HG03342 (cell line): ENCODE results near the gene THRA.

Source experiments
- ATAC-seq: cut with Tn5 transposase; IDR thresholded peaks from one replicate; pipeline ENCODE4 v1.9.1; 2021; ENCODE audit warnings: mild to moderate bottlenecking, moderate library complexity; ENCODE audit not compliant: unreplicated experiment

THRA gene

GRCh38 chr17:40064971-40065768 is 2.4 kb downstream of the THRA start:
- no peak for ATAC-seq

- ATAC-seq = no peak
Observed at GRCh38 chr17:40065769-40066510, 3.2 kb downstream of the THRA start.

- ATAC-seq = no peak
Observed at GRCh38 chr17:40067710-40068109, 4.9 kb downstream of the THRA start.

- no peak for ATAC-seq
Observed at GRCh38 chr17:40068129-40068581, 5.4 kb downstream of the THRA start.

- ATAC-seq = no peak
Observed at GRCh38 chr17:40068584-40068916, 5.8 kb downstream of the THRA start.

- no peak for ATAC-seq
Observed at GRCh38 chr17:40068917-40069750, 6.4 kb downstream of the THRA start.

GRCh38 chr17:40069751-40070708 is 7.3 kb downstream of the THRA start:
- ATAC-seq = no peak

GRCh38 chr17:40070709-40071312 is 8.0 kb downstream of the THRA start:
- no peak for ATAC-seq

GRCh38 chr17:40071313-40072039 is 8.7 kb downstream of the THRA start:
- no peak for ATAC-seq

GRCh38 chr17:40072040-40072734 is 9.4 kb downstream of the THRA start:
- no peak for ATAC-seq

- ATAC-seq = no peak
Observed at GRCh38 chr17:40072735-40073346, 10.1 kb downstream of the THRA start.

- ATAC-seq = no peak
Observed at GRCh38 chr17:40073454-40074174, 10.8 kb downstream of the THRA start.

- ATAC-seq = no peak
Observed at GRCh38 chr17:40074175-40074512, 11.4 kb downstream of the THRA start.

GRCh38 chr17:40074871-40075200 is 12.1 kb downstream of the THRA start:
- ATAC-seq = no peak

- no peak for ATAC-seq
Observed at GRCh38 chr17:40075201-40075941, 12.6 kb downstream of the THRA start.

GRCh38 chr17:40075942-40076498 is 13.3 kb downstream of the THRA start:
- no peak for ATAC-seq

GRCh38 chr17:40076591-40076990 is 13.8 kb downstream of the THRA start:
- no peak for ATAC-seq
